ENCODE data around the gene MAN2A2.

Gene MAN2A2

GRCh38 chr15:90947577-90948357, 44.7 kb downstream of the MAN2A2 start:
- no peak for DNase-seq

GRCh38 chr15:90948506-90948905, 45.4 kb downstream of the MAN2A2 start:
- DNase-seq, result no peak

- DNase-seq, result no peak
These were observed 47.0 kb downstream of the MAN2A2 start for GRCh38 chr15:90949979-90950675.

- no peak for DNase-seq
These were observed 47.6 kb downstream of the MAN2A2 start for GRCh38 chr15:90950676-90951075.

- DNase-seq, result no peak
These were observed 50.0 kb downstream of the MAN2A2 start for GRCh38 chr15:90952901-90953677.

- DNase-seq, result no peak
These were observed 51.0 kb downstream of the MAN2A2 start for GRCh38 chr15:90953947-90954711.

GRCh38 chr15:90954712-90955623, 51.9 kb downstream of the MAN2A2 start, which contains the start of gene RCCD1:
Gene RCCD1 (plus strand): TSS chr15:90954884. CDS start chr15:90956735, 1,851 bp downstream.
- DNase-seq, result peak; percentile 93 to 97

- no peak for DNase-seq
These were observed 52.6 kb downstream of the MAN2A2 start for GRCh38 chr15:90955624-90956273.

- DNase-seq, result peak; percentile 10 to 69
These were observed 53.4 kb downstream of the MAN2A2 start for GRCh38 chr15:90956274-90957030.

- DNase-seq, result no peak
These were observed 54.1 kb downstream of the MAN2A2 start for GRCh38 chr15:90957031-90957790.

- no peak for DNase-seq
These were observed 54.7 kb downstream of the MAN2A2 start for GRCh38 chr15:90957791-90958190.

GRCh38 chr15:90959028-90959595, 56.0 kb downstream of the MAN2A2 start:
- DNase-seq, result no peak

- no peak for DNase-seq
These were observed 56.8 kb downstream of the MAN2A2 start for GRCh38 chr15:90959894-90960293.

GRCh38 chr15:90960298-90961091, 57.4 kb downstream of the MAN2A2 start:
- DNase-seq, result no peak

GRCh38 chr15:90962021-90962420, 58.9 kb downstream of the MAN2A2 start:
- DNase-seq, result no peak

- DNase-seq, result no peak
These were observed 63.2 kb downstream of the MAN2A2 start for GRCh38 chr15:90966262-90966661.

GRCh38 chr15:90967206-90967605, 64.1 kb downstream of the MAN2A2 start:
- no peak for DNase-seq

GRCh38 chr15:90968434-90968833, 65.3 kb downstream of the MAN2A2 start:
- no peak for DNase-seq
